Neural cell (in vitro differentiated cells): ENCODE data around the gene ALDH8A1.

ENCODE experiments used
- CTCF ChIP-seq: fragments of 450-650 bp; IDR thresholded peaks from 2 replicates; pipeline ENCODE4 v1.5.1; 2014; ENCODE audit warnings: antibody characterized with exemption, mild to moderate bottlenecking, moderate library complexity; ENCODE audit not compliant: poor library complexity, severe bottlenecking
- EP300 ChIP-seq: fragments of 450-650 bp; conservative IDR thresholded peaks from 2 replicates; pipeline ENCODE4 v1.6.1; 2014; ENCODE audit warnings: antibody characterized with exemption, mild to moderate bottlenecking, moderate library complexity; ENCODE audit not compliant: poor library complexity, severe bottlenecking
- EZH2 ChIP-seq: fragments of 200-600, 300-800 bp; shearing (Covaris generic), sonication (generic); IDR thresholded peaks from 2 replicates; pipeline ENCODE4 v1.6.1; 2014; ENCODE audit warnings: antibody characterized with exemption, low read length, borderline replicate concordance, mild to moderate bottlenecking; ENCODE audit not compliant: insufficient read depth, poor library complexity, severe bottlenecking
- MXI1 ChIP-seq: fragments of 450-650 bp; conservative IDR thresholded peaks from 2 replicates; pipeline ENCODE4 v1.6.1; 2014; ENCODE audit warnings: antibody characterized with exemption, mild to moderate bottlenecking; ENCODE audit not compliant: poor library complexity, severe bottlenecking
- POLR2AphosphoS5 ChIP-seq: IDR thresholded peaks from 2 replicates; pipeline ENCODE4 v1.6.1; 2012
- RAD21 ChIP-seq: fragments of 450-650 bp; conservative IDR thresholded peaks from 2 replicates; pipeline ENCODE4 v1.6.1; 2014; ENCODE audit warnings: antibody characterized with exemption, mild to moderate bottlenecking, moderate library complexity
- REST ChIP-seq: IDR thresholded peaks from 2 replicates; pipeline ENCODE4 v1.6.1; 2012; ENCODE audit warnings: borderline replicate concordance
- SMC3 ChIP-seq: fragments of 450-650 bp; conservative IDR thresholded peaks from 2 replicates; pipeline ENCODE4 v1.6.1; 2014; ENCODE audit warnings: antibody characterized with exemption, mild to moderate bottlenecking, moderate library complexity; ENCODE audit not compliant: poor library complexity
- TAF1 ChIP-seq: IDR thresholded peaks from 2 replicates; pipeline ENCODE4 v1.6.1; 2012; ENCODE audit warnings: low read depth

GRCh38 chr6:134894800-134895199 lies 55.1 kb downstream of the ALDH8A1 start:
- TF ChIP-seq CTCF (no peak), EP300 (no peak), POLR2AphosphoS5 (no peak), REST (no peak), EZH2 (no peak), RAD21 (no peak), TAF1 (no peak), MXI1 (no peak), SMC3 (no peak)
